GM18505 (cell line): ENCODE measurements around the gene STAM.
"Not testable (repeated sequence)": the region's sequence is repeated elsewhere in the genome, so short reads cannot be mapped to it uniquely, and the experiment has no call there.

Source experiments
- ATAC-seq: cut with Tn5 transposase; IDR thresholded peaks from one replicate; pipeline ENCODE4 v1.9.1; 2021; ENCODE audit not compliant: unreplicated experiment
- POLR2A ChIP-seq: IDR thresholded peaks from 4 replicates; pipeline ENCODE4 v1.6.1; 2011; ENCODE audit warnings: borderline replicate concordance; ENCODE audit not compliant: insufficient read depth, insufficient read length; ENCODE audit errors: extremely low read depth

The STAM gene

DNA sequence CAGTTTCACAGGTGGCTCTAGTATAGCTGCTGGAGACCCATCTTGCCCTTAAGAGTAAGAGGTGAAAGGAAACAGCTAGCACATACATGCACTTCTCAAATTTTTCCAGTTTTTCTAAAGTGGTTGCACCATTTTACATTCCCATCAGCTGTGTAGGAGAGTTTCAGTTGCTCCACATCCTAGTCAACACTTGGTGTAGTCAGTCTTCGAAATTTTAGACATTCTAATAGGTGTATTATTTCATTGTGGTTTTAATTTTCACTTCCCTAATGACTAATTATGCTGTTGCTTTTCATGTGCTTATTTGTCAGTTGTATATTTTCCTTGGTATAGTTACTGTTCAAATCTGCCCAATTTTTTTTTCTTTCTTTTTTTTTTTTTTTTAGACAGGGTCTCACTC lies 17.3 kb upstream of the STAM start:
- no peak for ATAC-seq
- no peak for TF ChIP-seq POLR2A

DNA sequence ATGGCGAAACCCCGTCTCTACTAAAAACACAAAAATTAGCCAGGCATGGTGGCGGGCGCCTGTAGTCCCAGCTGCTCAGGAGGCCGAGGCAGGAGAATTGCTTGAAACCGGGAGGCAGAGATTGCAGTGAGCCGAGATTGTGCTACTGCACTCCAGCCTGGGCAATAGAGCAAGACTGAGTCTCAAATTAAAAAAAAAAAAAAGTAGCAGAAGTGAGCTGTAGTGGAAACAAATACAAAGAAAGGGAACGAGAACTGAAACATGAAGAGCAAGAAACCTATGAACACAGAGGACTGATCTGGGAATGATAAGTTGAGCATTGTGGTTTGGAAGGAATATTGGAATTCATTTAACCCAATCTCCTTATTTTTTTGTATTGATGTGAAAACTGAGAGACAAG lies 11.4 kb upstream of the STAM start:
- ATAC-seq = not testable (repeated sequence)

DNA sequence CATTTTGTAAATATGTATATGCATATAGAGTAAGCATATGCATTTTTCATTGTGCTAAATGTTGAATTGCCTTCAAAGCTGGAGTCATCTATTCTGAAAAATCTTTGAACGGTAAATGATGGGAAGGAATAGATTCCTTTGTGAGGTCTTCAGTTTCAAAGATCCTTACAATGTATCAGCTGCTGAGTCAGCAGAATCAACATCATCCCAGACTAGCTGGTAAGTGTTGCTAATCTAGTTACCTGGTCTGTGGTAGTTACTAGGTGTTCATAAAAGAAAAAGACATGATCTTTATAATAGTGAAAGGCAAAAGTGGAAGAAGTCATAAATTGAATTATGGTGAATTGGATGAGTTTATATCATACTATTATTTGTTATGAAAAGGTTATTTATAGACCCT lies 10.6 kb upstream of the STAM start:
- no peak for ATAC-seq
- no peak for TF ChIP-seq POLR2A

DNA sequence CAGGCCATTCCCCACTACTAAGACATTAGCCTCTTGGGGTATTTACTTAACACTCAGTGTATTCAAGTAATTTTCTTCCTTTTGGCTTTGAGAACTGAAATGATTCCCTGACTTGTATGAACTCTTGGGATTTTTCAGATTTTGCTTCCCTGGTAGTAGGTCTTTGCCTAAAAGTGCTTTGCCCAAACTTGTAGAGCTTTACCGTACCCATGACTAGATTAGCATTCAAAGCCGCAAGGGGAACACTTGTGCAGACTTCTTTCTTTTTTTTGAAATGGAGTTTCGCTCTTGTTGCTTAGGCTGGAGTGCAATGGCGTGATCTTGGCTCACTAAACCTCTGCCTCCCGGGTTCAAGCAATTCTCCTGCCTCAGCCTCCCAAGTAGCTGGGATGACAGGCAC lies 6.1 kb upstream of the STAM start:
- ATAC-seq = no peak
- no peak for TF ChIP-seq POLR2A

DNA sequence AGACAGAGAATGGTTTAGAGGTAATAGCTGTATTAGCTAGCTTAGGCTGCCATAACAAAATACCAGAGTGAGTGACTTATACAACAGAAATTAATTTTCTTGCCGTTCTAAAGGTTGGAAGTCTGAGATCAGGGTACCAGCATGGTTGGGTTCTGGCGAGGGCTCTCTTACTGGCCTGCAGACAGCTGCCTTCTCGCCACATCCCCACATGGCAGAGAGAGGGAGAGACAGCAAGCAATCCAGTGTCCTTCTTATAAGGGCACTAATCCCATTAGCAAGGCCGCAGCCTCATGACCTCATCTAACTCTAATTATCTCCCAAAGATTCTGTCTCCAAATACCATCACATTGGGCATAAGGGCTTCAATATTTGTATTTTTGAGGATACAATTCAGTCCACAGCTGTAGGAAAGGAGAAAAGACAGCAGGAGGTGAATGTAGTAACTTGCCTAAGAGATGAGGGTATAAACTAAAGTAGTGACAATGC lies 3.6 kb upstream of the STAM start:
- TF ChIP-seq POLR2A = no peak
- no peak for ATAC-seq

DNA sequence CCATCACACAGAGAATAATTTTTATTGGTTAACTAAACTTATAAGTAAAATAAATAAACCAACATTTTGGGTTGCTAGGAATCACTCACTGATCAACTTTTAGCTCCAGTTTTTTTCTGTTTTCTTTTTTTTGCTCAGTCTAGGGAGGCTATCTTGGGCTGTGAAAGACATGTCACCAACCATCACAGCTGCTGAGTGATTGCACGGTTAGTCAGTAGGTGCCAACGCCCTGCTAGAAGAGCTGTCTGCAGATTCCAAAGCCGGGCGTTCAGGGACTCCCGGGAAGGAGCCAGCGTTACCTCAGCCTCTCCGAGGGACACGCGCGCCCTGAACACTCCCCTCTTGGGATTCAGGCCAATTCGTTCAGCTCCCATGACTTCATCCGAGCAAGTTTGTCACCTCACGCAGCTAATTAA lies 604 bp upstream of the STAM start:
- TF ChIP-seq POLR2A = no peak
- ATAC-seq = peak; percentile 25

DNA sequence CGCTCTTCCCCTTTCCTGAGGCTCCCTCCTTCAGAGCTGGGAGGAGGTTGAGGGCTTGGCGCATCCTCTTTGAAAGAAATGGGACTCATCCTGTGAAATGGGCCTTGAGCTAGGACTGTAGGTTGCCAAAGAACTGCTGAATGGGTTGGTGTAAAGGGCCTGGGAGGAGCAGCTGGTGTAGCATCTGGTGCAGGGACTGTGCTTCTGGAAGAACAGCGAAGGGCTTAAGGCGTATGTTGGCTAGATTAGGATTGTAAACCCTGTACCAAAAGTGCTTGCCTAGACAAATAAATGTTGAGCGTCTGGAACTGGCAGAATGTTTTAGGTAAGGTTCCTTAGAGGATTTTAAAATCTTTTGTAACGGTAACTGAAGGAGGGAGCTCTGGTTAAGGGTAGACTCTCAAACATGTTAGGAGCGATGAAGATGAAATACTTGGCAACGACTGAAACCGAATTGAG lies 563 bp downstream of the STAM start:
- no peak for TF ChIP-seq POLR2A
- ATAC-seq = peak; percentile 32

DNA sequence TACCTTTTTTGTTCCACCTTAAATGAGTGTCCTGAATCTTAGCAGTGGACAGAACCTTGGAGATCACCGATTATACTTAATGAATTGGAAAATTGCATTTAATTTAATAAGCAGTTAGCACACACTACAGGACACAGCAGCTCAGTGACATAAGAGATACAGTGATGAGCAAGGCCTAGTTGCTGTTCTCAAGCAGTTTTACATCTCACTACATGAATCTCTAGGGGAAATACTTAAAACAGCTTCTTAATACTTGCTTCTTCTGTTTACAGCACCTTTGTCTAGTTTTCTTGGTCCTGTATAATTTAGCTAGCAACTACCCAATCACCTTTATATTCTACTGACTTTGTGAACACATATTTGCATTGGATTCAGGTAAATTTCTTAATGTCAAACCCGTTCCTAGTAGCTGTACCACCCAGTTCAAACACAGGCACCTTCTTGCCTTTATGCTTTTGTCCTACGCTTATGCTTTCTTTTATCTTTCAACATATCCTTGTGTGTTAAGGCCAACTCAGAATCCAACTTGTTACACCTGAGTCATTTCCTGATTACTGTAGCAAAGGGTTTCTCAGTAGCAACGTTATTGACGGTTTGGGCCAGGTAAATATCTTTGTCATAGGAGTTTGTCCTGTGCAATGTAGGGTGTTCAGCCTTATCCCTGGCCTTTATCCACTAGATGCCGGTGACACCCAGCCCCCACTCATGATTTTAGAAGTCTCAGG lies 1.8 kb downstream of the STAM start:
- no peak for ATAC-seq
- TF ChIP-seq POLR2A = no peak

DNA sequence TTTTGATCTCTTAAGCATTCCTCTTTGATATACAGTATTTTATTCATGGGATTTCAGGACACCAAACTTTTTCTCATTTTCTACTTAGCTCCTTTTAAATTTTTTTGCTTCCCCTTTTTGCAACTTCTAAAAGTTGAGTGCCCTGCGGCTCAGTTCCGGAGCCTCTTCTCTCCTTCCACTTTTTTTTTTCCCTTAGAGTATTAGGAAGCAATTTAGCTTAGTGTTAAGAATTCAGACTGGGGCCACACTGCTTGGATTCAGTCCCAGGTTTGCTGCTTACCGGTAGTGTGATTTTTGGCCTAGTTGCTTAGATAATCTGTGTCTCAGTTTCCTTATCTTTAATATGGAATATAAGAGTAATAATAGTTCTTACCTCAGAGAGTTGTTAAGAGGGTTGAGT lies 3.4 kb downstream of the STAM start:
- no peak for ATAC-seq

DNA sequence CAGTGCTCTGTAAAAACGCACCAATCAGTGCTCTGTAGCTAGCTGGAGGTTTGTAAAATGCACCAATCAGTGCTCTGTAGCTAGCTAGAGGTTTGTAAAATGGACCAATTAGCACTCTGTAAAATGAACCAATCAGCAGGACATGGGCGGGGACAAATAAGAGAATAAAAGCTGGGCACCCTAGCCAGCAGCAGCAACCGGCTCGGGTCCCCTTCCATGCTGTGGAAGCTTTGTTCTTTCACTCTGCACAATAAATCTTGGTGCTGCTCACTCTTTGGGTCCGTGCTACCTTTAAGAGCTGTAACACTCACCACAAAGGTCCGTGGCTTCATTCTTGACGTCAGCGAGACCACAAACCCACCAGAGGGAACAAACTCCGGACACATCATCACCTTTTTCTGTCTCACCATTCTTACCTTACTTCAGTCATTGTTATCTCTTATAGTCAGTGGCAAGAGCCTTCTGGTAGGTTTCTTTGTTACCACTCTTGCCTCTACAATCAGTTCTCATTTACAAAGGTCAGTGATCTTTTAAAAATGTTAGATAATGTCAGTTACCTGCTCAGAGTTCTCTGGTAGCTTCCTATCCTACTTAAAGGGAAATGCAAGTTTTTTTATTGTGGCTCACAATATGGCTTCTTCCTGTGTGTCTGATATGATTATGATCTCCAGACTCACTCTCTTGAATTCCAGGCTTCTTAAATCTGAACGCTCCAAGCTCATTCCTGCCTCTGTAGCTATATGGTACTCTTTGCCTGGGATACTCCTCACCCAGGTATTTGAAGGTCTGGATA lies 4.5 kb downstream of the STAM start:
- TF ChIP-seq POLR2A = no peak
- ATAC-seq = no peak

More for the DNA sequence above, 3.4 kb downstream of the STAM start:
- TF ChIP-seq POLR2A = no peak

DNA sequence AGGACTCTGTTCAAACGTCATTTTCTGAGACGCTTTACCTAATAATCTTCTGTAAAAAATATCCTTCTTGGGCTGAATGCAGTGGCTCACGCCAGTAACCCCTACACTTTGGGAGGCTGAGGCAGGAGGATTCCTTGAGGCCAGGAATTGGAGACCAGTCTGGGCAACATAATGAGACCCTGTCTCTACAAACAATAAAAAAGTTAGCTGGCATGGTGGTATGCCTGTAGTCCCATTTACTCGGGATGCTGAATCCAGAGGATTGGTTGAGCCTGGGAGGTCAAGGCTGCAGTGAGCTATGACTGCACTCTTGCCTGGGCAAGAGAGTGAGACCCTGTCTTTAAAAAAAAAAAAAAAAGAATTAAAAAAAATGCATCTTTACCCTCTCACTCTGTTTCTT lies 5.1 kb downstream of the STAM start:
- TF ChIP-seq POLR2A = no peak
- no peak for ATAC-seq

DNA sequence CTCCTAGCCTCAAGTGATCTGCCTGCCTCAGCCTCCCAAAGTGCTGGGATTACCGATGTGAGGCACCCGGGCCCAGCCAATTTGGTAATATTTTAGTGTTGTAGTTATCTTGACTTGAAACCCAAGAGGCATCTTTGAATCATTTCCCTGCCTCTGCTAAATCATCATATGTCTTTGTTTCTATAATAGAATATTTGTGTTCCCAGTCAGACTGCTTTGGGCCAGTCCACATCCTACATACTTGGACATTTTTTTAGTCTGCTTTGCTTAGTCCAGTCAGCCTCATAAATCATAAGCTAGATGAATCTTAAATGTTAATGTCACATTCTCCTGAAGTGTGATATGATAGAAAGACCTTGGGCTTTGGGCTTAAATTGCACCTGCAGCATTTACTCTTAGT lies 5.9 kb downstream of the STAM start:
- no peak for TF ChIP-seq POLR2A
- ATAC-seq = no peak

DNA sequence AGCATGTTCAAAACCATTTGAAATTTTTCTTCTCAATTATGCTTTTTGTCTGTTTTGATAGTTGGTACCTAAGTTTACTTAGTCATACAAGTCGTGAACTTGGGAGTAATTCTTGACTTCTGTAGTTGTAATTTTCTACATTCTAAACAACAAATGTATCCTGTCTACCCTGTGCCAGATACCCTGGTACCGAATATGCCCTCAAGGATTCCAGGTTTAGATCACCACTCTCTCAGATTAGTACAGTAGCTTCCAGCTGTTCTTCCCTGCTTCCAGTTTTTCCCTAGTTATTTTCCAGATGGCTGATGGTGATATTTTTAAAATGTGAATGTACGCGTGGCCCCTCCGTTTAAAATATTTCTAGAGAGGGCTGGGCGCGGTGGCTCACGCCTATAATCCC lies 6.5 kb downstream of the STAM start:
- no peak for ATAC-seq
- no peak for TF ChIP-seq POLR2A

DNA sequence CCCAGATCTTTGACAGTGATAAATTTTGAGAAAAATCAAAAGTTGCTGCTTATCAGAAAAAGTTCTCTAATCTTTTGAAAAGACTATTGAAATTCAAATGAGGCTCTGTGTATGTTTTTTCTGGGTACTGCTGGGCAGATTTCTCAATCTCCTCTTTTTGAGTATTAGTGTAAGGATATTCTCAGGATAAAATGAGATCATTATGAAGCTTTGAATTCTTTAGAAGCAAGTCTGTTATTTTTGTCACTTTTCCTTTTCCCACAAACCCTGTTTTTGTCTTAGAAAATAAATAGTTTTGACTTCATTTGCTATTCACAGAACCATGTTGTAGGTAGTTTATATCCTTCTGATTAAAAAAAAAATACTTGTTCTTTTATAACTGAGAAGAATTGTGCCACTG lies 7.9 kb downstream of the STAM start:
- ATAC-seq = no peak
- TF ChIP-seq POLR2A = no peak

DNA sequence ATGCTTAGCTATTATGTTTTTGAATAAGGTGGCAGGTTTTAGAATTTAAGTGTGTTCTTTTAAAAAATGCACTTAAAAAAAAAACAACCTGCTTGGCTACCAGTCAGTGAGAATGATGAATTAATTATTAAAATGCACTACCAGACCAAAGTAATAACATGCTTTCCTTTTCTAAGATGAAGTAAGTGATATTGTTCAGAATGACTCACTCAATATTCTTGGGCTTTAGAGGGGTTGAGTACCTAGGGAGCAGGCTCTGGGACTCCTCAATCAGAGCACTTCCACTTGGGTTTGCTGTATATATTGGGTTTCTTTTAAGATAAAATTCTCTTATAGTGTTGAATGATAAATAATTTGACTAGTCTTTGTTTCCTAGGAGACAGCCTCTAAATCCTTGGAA lies 8.6 kb downstream of the STAM start:
- TF ChIP-seq POLR2A = no peak
- no peak for ATAC-seq

DNA sequence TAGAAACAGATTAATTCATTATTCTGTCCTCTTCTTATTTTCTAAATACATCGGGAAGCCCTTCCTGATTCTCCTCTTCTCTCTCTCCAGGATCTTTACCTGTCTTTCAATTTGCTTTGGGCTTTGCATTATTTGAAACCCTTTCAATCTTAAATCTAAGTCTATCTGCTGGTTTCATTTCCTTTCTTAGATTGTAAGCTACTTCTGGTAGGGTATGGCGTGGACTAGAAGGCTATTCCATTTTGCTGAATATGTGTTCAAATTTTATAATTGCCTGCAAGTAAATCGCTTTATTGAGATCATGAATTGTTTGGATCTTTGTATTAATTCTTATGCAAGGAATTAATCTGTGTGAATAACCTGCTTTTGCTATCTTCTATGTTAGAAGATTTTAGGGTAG lies 11.1 kb downstream of the STAM start:
- no peak for ATAC-seq
- TF ChIP-seq POLR2A = no peak
